SJCRH30 (cell line): ENCODE measurements around the gene GRIN2B. TPM values are rescaled to one million over a fixed set of nuclear protein-coding genes. Genes with fewer than 3 reads are reported as not detected.

Experiments
- DNase-seq, 2 experiments: peaks; one replicate each; pipeline ENCODE4 v3.0.0-alpha.2; 2015 to 2020
- H3K27ac ChIP-seq: fragments of 250-450 bp; sonication (Bioruptor Pico); 2 replicates; pipeline ENCODE4 v1.5.1; 2020; ENCODE audit warnings: mild to moderate bottlenecking, moderate library complexity
- H3K27me3 ChIP-seq: fragments of 250-450 bp; sonication (Bioruptor Pico); 2 replicates; pipeline ENCODE4 v1.5.1; 2020; ENCODE audit warnings: mild to moderate bottlenecking, moderate library complexity
- H3K36me3 ChIP-seq: fragments of 250-450 bp; sonication (Bioruptor Pico); 2 replicates; pipeline ENCODE4 v1.5.1; 2020; ENCODE audit warnings: mild to moderate bottlenecking, moderate library complexity
- H3K4me1 ChIP-seq: fragments of 250-450 bp; sonication (Bioruptor Pico); 2 replicates; pipeline ENCODE4 v1.5.1; 2020; ENCODE audit warnings: mild to moderate bottlenecking, moderate library complexity
- H3K4me3 ChIP-seq: fragments of 250-450 bp; sonication (Bioruptor Pico); 2 replicates; pipeline ENCODE4 v1.5.1; 2020; ENCODE audit warnings: mild to moderate bottlenecking, moderate library complexity
- H3K9me3 ChIP-seq: fragments of 250-450 bp; sonication (Bioruptor Pico); replicated peaks from 2 replicates; pipeline ENCODE4 v1.5.1; 2020; ENCODE audit warnings: mild to moderate bottlenecking, moderate library complexity
- total RNA-seq: library from RNA; depleted of rRNA; stranded (reverse); fragments of >200 nt; shearing (Covaris generic); gene quantifications from 2 replicates; pipeline ENCODE4 v1.2.3, GENCODE V29; 2014

The GRIN2B gene
- total RNA-seq, 1 experiment from 2014 or later: under 0.01 TPM

GRCh38 chr12:13942826-13943225, 38.6 kb downstream of the GRIN2B start:
- Histone ChIP-seq H3K4me3 (no peak overlapping the region), H3K9me3 (peaks cover 2% of the 10 kb centered on the region; the same call in 1 of the 2 replicates), H3K27ac (no peak overlapping the region), H3K27me3 (no peaks in the 10 kb centered on the region), H3K36me3 (no peaks in the 10 kb centered on the region), H3K4me1 (peaks cover 14% of the 10 kb centered on the region)
- peak in 1 of 2 experiments; percentile 18 for DNase-seq

GRCh38 chr12:13941258-13942249, 39.8 kb downstream of the GRIN2B start:
- Histone ChIP-seq H3K4me1 (peaks cover 14% of the 10 kb centered on the region), H3K36me3 (no peaks in the 10 kb centered on the region), H3K27ac (peak overlapping the region; percentile 53), H3K4me3 (peak overlapping the region; percentile 14), H3K27me3 (no peaks in the 10 kb centered on the region), H3K9me3 (peaks cover 4% of the 10 kb centered on the region; the same call in 1 of the 2 replicates)
- peak; percentile 73 to 88 for DNase-seq

DNA sequence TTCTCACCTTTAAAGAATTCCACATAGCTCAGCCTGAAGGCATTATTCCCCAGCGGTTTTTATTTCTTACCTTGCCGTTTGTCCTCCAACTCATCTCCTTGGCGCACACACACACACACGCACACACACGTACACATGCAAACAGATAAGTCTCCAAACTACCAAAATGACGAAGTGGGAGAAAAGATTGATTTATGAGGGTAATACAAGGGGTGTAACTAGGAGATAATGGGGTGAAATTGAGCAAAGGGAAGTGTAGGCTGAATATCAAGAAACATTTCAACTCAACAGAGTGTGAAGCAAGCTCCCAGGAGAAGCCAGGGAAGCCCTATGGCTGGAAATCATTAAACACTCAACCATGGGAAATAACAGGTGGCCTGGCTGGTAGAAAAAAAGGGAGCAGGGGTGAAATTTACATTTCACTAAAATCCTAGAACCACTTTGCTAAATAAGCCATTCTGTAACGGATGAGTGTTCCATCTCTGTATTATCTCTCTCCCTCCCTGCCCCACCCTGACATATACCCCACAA, 41.0 kb downstream of the GRIN2B start:
- Histone ChIP-seq H3K27ac (no peak overlapping the region), H3K36me3 (no peaks in the 10 kb centered on the region), H3K9me3 (peaks cover 4% of the 10 kb centered on the region; the same call in 1 of the 2 replicates), H3K4me1 (peaks cover 14% of the 10 kb centered on the region), H3K27me3 (no peaks in the 10 kb centered on the region), H3K4me3 (no peak overlapping the region)
- peak in 1 of 2 experiments; percentile 27 for DNase-seq

DNA sequence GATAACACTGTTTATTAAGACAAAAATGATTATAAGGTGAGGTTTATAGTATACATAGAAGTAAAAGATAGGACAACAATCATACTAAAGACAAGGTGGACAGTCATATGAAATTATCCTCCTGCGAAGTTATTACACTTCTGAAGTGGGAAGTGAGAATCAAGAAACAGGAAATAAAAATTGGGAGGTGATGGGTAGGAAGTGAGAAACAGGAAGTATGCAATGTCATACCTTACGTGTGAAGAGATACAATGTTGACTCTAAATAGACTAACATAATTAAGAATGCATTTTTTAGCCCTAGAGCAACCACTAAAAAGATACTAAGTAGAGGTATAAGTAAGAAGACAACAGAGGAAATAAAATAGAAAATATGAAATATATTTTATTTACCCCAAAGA, 43.7 kb downstream of the GRIN2B start:
- H3K27ac ChIP-seq: no peak overlapping the region
- H3K9me3 ChIP-seq: peaks cover 4% of the 10 kb centered on the region; the same call in 1 of the 2 replicates
- no peak for DNase-seq
- peaks cover 14% of the 10 kb centered on the region for H3K4me1 ChIP-seq
- H3K4me3 ChIP-seq: no peak overlapping the region
- no peaks in the 10 kb centered on the region for H3K36me3 ChIP-seq
- no peaks in the 10 kb centered on the region for H3K27me3 ChIP-seq

GRCh38 chr12:13935169-13935568, 46.2 kb downstream of the GRIN2B start:
- H3K27ac ChIP-seq: no peak overlapping the region
- DNase-seq: no peak
- no peaks in the 10 kb centered on the region for H3K27me3 ChIP-seq
- no peak overlapping the region for H3K4me3 ChIP-seq
- H3K36me3 ChIP-seq: no peaks in the 10 kb centered on the region
- no peaks in the 10 kb centered on the region for H3K4me1 ChIP-seq
- H3K9me3 ChIP-seq: peaks cover 4% of the 10 kb centered on the region; the same call in 1 of the 2 replicates
